HAP-1 (cell line): ENCODE results near the gene PLD1.

Source experiments
- DNase-seq, 2 experiments: peaks; one replicate each; pipeline ENCODE4 v3.0.0-alpha.2; 2016 to 2020; ENCODE audit warnings: low spot score in 2 of 2
- H3K27me3 ChIP-seq: fragments of 250-450 bp; sonication (Bioruptor Pico); 2 replicates; pipeline ENCODE4 v1.5.1; 2020; ENCODE audit warnings: low read depth, mild to moderate bottlenecking, moderate library complexity
- H3K36me3 ChIP-seq: fragments of 250-450 bp; sonication (Bioruptor Pico); replicated peaks from 2 replicates; pipeline ENCODE4 v1.5.1; 2020; ENCODE audit warnings: mild to moderate bottlenecking
- H3K4me1 ChIP-seq: fragments of 250-450 bp; sonication (Bioruptor Pico); 2 replicates; pipeline ENCODE4 v1.5.1; 2020; ENCODE audit warnings: mild to moderate bottlenecking
- H3K4me3 ChIP-seq: fragments of 250-450 bp; sonication (Bioruptor Pico); 2 replicates; pipeline ENCODE4 v1.5.1; 2020; ENCODE audit warnings: mild to moderate bottlenecking, moderate library complexity
- H3K9me3 ChIP-seq: fragments of 250-450 bp; sonication (Bioruptor Pico); 2 replicates; pipeline ENCODE4 v1.5.1; 2020; ENCODE audit warnings: mild to moderate bottlenecking, moderate library complexity
- in situ Hi-C: fragments of 300-500 bp; cut with MboI; formaldehyde crosslinking; loops from 3 replicates; pipeline ENCODE4 v1.14.3; 2020; ENCODE audit warnings: low sequenced_read_pairs, inconsistent platforms, mixed read lengths

Gene PLD1

DNA sequence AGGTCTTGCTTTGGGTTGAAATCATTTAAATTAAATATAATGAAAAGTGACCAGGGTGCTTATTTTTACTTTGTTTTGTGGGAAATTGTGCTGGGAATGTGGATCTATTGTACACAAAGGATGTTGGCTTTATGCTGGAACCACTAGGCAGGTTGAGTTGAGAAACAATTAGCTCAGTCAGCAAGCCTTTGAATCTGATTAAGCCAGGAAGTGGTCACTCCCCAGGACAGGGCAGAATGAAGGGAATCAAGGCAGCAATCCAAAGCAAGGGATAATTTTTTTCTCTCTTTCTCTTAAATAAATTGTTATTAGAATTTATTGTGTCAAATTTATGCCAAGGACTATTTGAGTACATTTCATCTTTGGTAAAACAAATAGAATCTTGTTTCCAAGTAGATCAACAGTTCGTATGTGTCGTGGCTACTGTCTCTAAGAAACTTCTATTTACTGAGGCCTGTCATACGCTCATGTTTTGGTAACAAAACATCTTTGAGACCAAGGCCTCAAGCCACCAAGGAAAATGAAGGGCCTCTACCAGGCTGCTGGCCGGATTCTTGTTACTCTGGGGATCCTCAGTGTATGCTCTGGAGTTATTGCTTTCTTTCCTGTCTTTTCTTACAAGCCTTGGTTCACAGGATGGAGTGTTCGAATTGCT, 32.7 kb upstream of the PLD1 start, which contains the start of gene TMEM212:
Gene TMEM212 (plus strand): TSS at position 486 of the 655 bp plus-strand sequence. CDS start 35 bp downstream, at position 521.
- Histone ChIP-seq H3K9me3 (no peaks in the 10 kb centered on the region), H3K4me1 (0 out of 2 replicates have a peak, but pooled peaks cover 2% of the 10 kb centered on the region), H3K27me3 (no peaks in the 10 kb centered on the region), H3K36me3 (no peaks in the 10 kb centered on the region), H3K4me3 (no peak within 1 kb of the TSS)
- no peak for DNase-seq
- in situ Hi-C loops: no loop called here

GRCh38 chr3:171841620-171842000, 31.3 kb upstream of the PLD1 start:
- in situ Hi-C loops: no loop called here
- no peaks in the 10 kb centered on the region for H3K36me3 ChIP-seq
- DNase-seq: no peak
- no peaks in the 10 kb centered on the region for H3K9me3 ChIP-seq
- H3K4me1 ChIP-seq: 0 out of 2 replicates have a peak, but pooled peaks cover 2% of the 10 kb centered on the region
- no peak overlapping the region for H3K4me3 ChIP-seq
- no peaks in the 10 kb centered on the region for H3K27me3 ChIP-seq

DNA sequence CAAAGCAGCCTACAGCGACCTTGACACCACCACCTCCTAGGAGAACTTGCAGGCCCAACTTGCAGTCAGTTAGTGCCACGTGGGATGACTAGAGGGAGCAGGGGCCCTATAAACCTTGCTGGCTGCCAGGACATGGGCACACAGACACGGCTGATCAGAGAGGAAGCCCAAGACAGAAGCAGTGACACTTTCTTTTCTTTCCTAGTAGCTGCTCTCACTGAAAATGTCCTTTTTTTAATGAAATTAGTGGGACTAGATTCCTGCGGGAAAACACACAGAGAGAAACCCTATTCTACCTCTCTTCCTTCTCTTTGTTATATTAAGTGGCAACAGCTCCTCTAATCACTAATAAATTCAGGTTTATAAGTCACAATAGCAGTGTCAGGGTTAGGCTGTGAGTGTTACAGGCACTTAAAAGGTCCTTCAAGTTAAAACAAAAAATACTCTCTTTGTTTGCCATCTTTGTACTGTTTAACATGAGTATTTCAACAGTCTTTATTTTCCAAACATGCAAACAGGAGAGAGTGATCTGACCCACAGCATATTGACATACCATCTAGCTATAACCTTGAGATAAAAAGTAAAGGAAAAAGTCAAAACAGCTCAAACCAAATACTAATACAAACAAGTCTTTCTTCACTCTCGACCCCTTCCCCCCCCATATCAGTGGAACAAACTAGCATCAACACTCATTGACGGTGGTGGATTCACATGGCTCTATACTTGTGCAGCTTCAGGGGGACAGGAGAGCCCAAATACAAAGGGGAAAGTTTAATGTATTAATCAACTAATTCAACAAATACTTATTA, 30.7 kb upstream of the PLD1 start:
- no peak for DNase-seq
- in situ Hi-C loops: no loop called here
- Histone ChIP-seq H3K4me1 (0 out of 2 replicates have a peak, but pooled peaks cover 2% of the 10 kb centered on the region), H3K36me3 (no peaks in the 10 kb centered on the region), H3K27me3 (no peaks in the 10 kb centered on the region), H3K9me3 (no peaks in the 10 kb centered on the region), H3K4me3 (no peak overlapping the region)

- no peaks in the 10 kb centered on the region for H3K36me3 ChIP-seq
- H3K4me1 ChIP-seq: 0 out of 2 replicates have a peak, but pooled peaks cover 2% of the 10 kb centered on the region
- in situ Hi-C loops: no loop called here
- no peaks in the 10 kb centered on the region for H3K9me3 ChIP-seq
- no peak for DNase-seq
- no peak overlapping the region for H3K4me3 ChIP-seq
- no peaks in the 10 kb centered on the region for H3K27me3 ChIP-seq
These were observed 30.1 kb upstream of the PLD1 start for GRCh38 chr3:171840445-171840810.

- in situ Hi-C loops: no loop called here
- Histone ChIP-seq H3K9me3 (no peaks in the 10 kb centered on the region), H3K4me1 (peaks cover 5% of the 10 kb centered on the region; the same call in 1 of the 2 replicates), H3K27me3 (no peaks in the 10 kb centered on the region), H3K4me3 (no peak overlapping the region), H3K36me3 (no peaks in the 10 kb centered on the region)
- no peak for DNase-seq
These were observed 29.0 kb upstream of the PLD1 start for GRCh38 chr3:171839270-171839669.

GRCh38 chr3:171838218-171838720, 28.0 kb upstream of the PLD1 start:
- Histone ChIP-seq H3K9me3 (no peaks in the 10 kb centered on the region), H3K36me3 (no peaks in the 10 kb centered on the region), H3K4me1 (peaks cover 6% of the 10 kb centered on the region; the same call in 1 of the 2 replicates), H3K4me3 (no peak overlapping the region), H3K27me3 (no peaks in the 10 kb centered on the region)
- no peak for DNase-seq
- in situ Hi-C loops: no loop called here

GRCh38 chr3:171837698-171838097, 27.4 kb upstream of the PLD1 start:
- H3K4me1 ChIP-seq: peaks cover 6% of the 10 kb centered on the region; the same call in 1 of the 2 replicates
- no peak for DNase-seq
- in situ Hi-C loops: no loop called here

GRCh38 chr3:171836855-171837254, 26.6 kb upstream of the PLD1 start:
- no peaks in the 10 kb centered on the region for H3K9me3 ChIP-seq
- H3K36me3 ChIP-seq: no peaks in the 10 kb centered on the region
- peaks cover 6% of the 10 kb centered on the region; the same call in 1 of the 2 replicates for H3K4me1 ChIP-seq
- H3K4me3 ChIP-seq: no peak overlapping the region
- in situ Hi-C loops: no loop called here
- no peak for DNase-seq
- H3K27me3 ChIP-seq: no peaks in the 10 kb centered on the region

More at GRCh38 chr3:171837698-171838097, 27.4 kb upstream of the PLD1 start:
- Histone ChIP-seq H3K36me3 (no peaks in the 10 kb centered on the region), H3K27me3 (no peaks in the 10 kb centered on the region), H3K4me3 (no peak overlapping the region), H3K9me3 (no peaks in the 10 kb centered on the region)

- in situ Hi-C loops: no loop called here
- Histone ChIP-seq H3K4me1 (peaks cover 6% of the 10 kb centered on the region; the same call in 1 of the 2 replicates), H3K4me3 (no peak overlapping the region), H3K27me3 (no peaks in the 10 kb centered on the region), H3K36me3 (no peaks in the 10 kb centered on the region), H3K9me3 (no peaks in the 10 kb centered on the region)
- DNase-seq: no peak
These were observed 25.3 kb upstream of the PLD1 start for GRCh38 chr3:171835613-171836012.

- in situ Hi-C loops: no loop called here
- no peaks in the 10 kb centered on the region for H3K36me3 ChIP-seq
- no peak for DNase-seq
- H3K4me3 ChIP-seq: no peak overlapping the region
- no peaks in the 10 kb centered on the region for H3K27me3 ChIP-seq
- H3K9me3 ChIP-seq: no peaks in the 10 kb centered on the region
- H3K4me1 ChIP-seq: peaks cover 6% of the 10 kb centered on the region; the same call in 1 of the 2 replicates
These were observed 24.8 kb upstream of the PLD1 start for GRCh38 chr3:171835116-171835515.

DNA sequence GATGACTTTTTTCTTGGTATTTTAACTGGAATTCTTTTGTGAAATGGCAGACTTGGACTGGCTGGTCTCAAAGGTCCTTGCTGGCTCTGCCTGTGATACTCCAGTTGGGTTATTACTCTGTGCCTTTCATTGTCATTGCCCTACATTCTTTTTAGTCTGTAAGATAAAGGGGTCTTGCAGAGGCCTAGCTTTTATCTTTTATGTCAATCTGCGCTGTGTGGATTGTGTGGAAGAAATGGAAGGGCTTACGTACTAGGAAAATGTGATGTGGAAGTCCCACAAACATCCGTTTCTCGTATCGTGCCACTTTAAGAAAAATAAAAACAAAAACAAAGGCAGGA, 24.1 kb upstream of the PLD1 start:
- no peaks in the 10 kb centered on the region for H3K9me3 ChIP-seq
- in situ Hi-C loops: no loop called here

GRCh38 chr3:171833789-171834460, 23.6 kb upstream of the PLD1 start:
- in situ Hi-C loops: no loop called here
- H3K9me3 ChIP-seq: no peaks in the 10 kb centered on the region
- peak in 1 of 2 experiments; percentile 69 for DNase-seq
- no peaks in the 10 kb centered on the region for H3K27me3 ChIP-seq
- H3K4me1 ChIP-seq: peaks cover 6% of the 10 kb centered on the region; the same call in 1 of the 2 replicates
- H3K36me3 ChIP-seq: no peaks in the 10 kb centered on the region
- no peak overlapping the region for H3K4me3 ChIP-seq

More for the DNA sequence above, 24.1 kb upstream of the PLD1 start:
- Histone ChIP-seq H3K36me3 (no peaks in the 10 kb centered on the region), H3K4me3 (no peak overlapping the region), H3K4me1 (peaks cover 6% of the 10 kb centered on the region; the same call in 1 of the 2 replicates), H3K27me3 (no peaks in the 10 kb centered on the region)
- DNase-seq: no peak

GRCh38 chr3:171832989-171833388, 22.7 kb upstream of the PLD1 start:
- H3K9me3 ChIP-seq: no peaks in the 10 kb centered on the region
- peaks cover 3% of the 10 kb centered on the region; the same call in 1 of the 2 replicates for H3K4me1 ChIP-seq
- in situ Hi-C loops: no loop called here
- DNase-seq: no peak
- no peaks in the 10 kb centered on the region for H3K27me3 ChIP-seq
- H3K36me3 ChIP-seq: no peaks in the 10 kb centered on the region
- no peak overlapping the region for H3K4me3 ChIP-seq
